ENCODE results near the gene HLF.

DNA sequence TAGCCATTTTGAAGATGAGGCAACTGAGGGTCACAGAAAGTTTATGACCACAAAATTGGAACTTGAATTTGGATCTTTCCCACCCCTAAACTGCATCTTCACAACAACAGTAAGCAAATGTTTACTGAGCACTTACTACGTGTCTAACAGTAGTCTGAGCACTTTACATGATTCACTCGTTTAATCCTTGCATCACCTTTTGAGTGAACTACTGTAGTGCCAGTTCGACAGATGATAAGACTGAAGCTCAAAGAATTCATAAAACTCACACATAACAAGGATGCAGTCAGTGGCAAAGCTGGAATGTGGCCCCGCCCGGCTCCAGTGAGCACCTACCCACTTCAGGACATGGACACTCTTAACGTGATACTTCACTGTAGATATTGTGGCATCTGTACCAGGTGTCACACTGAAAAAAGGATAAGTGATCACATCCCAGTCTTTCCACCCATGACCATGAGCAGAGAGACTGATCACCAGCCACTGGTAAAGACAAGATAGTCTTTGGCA, 36.0 kb upstream of the HLF start:
- TF ChIP-seq ZBTB33 (IDR thresholded peaks at IDR 0.05) (no peak), CTCF (IDR thresholded peaks at IDR 0.05; ENCODE audit: low read depth, low read length, missing input control) (no peak), GABPA (IDR thresholded peaks at IDR 0.05 in 1 of 2, conservative IDR thresholded peaks at IDR 0.05 in 1 of 2) (no peak), RAD21 (IDR thresholded peaks at IDR 0.05) (no peak)

All from liver (tissue), 3 donors.